Kidney (tissue), 14 donors: ENCODE measurements around the gene STK17B. TPM values are rescaled to one million over a fixed set of nuclear protein-coding genes. Genes with fewer than 3 reads are reported as not detected.

Experiments
- DNase-seq, 5 donors: peaks; one replicate each; pipeline ENCODE4 v3.0.0-alpha.2; 2013 to 2020
- FAIRE-seq: peaks from 2 replicates; lab custom pipeline; 2012; peaks lifted over from hg19 to GRCh38; lab: Jason Lieb, UNC
- H3K27ac ChIP-seq, 2 donors: one replicate each; pipeline ENCODE4 v1.7.0; 2013; ENCODE audit warnings: low read depth in 2 of 2, low read length in 2 of 2, inconsistent platforms in 1 of 2
- H3K27me3 ChIP-seq: one replicate; pipeline ENCODE4 v1.7.1; 2013; ENCODE audit warnings: low read length, inconsistent platforms; ENCODE audit not compliant: control insufficient read depth, insufficient read depth
- H3K36me3 ChIP-seq, 3 donors: one replicate each; pipeline versions ENCODE4 v1.7.0 to v1.7.1; 2013; ENCODE audit warnings: low read length in 3 of 3, control low read depth in 1 of 3, inconsistent platforms in 1 of 3; ENCODE audit not compliant: insufficient read depth in 3 of 3, control insufficient read depth in 2 of 3
- H3K4me1 ChIP-seq, 3 donors: one replicate each; pipeline versions ENCODE4 v1.7.0 to v1.7.1; 2013; ENCODE audit warnings: low read length in 3 of 3, inconsistent platforms in 1 of 3, low read depth in 1 of 3; ENCODE audit not compliant: control insufficient read depth in 2 of 3, insufficient read depth in 2 of 3
- H3K4me3 ChIP-seq, 3 donors: one replicate each; pipeline versions ENCODE4 v1.7.0 to v1.8.1; 2013; ENCODE audit warnings: low read length in 3 of 3, control low read depth in 1 of 3, inconsistent platforms in 1 of 3
- H3K9ac ChIP-seq, 3 donors: one replicate each; pipeline versions ENCODE4 v1.7.0 to v1.7.1; 2013; ENCODE audit warnings: low read length in 3 of 3, control low read depth in 1 of 3, inconsistent platforms in 1 of 3
- H3K9me3 ChIP-seq, 3 donors: one replicate each; pipeline versions ENCODE4 v1.7.0 to v1.7.1; 2013; ENCODE audit warnings: low read length in 3 of 3, control low read depth in 1 of 3, inconsistent platforms in 1 of 3; ENCODE audit not compliant: control insufficient read depth in 2 of 3, insufficient read depth in 1 of 3
- intact Hi-C: fragments of 100-400 bp; cut with DNase I; formaldehyde crosslinking; loops from one replicate; pipeline ENCODE4 v1.11.1; 2022
- polyA plus RNA-seq: library from polyadenylated mRNA; stranded (reverse); fragments of 350-450 nt; fragmentation: Illumina TruSeq; extraction: RNeasy Lipid Tissue Mini Kit (QIAGEN cat#74804); gene quantifications from one replicate; pipeline ENCODE4 v1.2.3, GENCODE V29; 2014; ENCODE audit warnings: low read depth, low replicate concordance; ENCODE audit not compliant: insufficient read depth
- total RNA-seq: library from RNA; stranded (reverse); fragmentation: NEBNext Ultra II Directional; extraction: Animal tissue kit (Norgen Biotek cat#: 25700); gene quantifications from one replicate; pipeline ENCODE4 v1.2.1, GENCODE V29; 2021
- TF ChIP-seq, protein P1 (sequence below): IDR thresholded peaks from 3 replicates; pipeline ENCODE4 v1.5.1; 2012; ENCODE audit warnings: mild to moderate bottlenecking, moderate library complexity, borderline replicate concordance; ENCODE audit not compliant: insufficient read depth; ENCODE audit errors: extremely low read depth
- donor health status: control.
- donor health status: control.
- donor health status: control.
- donor health status: control.
- donor health status: control.
- donor health status: DM: yes; HTN: yes; CAD: no.
- donor health status: Normal renal cell carcinoma (clear cell type).

The STK17B gene
- total and polyA plus RNA-seq, 2 donors from 2014 or later: 3.4 to 41.0 TPM

- Histone ChIP-seq H3K27me3 (no peaks in the 10 kb centered on the region), H3K4me1 (peaks cover 0 to 3% (median 0%) of the 10 kb centered on the region in 3 donors), H3K27ac (no peak overlapping the region), H3K9me3 (no peaks in the 10 kb centered on the region), H3K9ac (no peak overlapping the region), H3K36me3 (no peaks in the 10 kb centered on the region), H3K4me3 (no peak overlapping the region)
- intact Hi-C loops: no loop called here
- FAIRE-seq: no peak
- TF ChIP-seq, protein P1, sequence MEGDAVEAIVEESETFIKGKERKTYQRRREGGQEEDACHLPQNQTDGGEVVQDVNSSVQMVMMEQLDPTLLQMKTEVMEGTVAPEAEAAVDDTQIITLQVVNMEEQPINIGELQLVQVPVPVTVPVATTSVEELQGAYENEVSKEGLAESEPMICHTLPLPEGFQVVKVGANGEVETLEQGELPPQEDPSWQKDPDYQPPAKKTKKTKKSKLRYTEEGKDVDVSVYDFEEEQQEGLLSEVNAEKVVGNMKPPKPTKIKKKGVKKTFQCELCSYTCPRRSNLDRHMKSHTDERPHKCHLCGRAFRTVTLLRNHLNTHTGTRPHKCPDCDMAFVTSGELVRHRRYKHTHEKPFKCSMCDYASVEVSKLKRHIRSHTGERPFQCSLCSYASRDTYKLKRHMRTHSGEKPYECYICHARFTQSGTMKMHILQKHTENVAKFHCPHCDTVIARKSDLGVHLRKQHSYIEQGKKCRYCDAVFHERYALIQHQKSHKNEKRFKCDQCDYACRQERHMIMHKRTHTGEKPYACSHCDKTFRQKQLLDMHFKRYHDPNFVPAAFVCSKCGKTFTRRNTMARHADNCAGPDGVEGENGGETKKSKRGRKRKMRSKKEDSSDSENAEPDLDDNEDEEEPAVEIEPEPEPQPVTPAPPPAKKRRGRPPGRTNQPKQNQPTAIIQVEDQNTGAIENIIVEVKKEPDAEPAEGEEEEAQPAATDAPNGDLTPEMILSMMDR: no peak
- no peak for DNase-seq
Measured at GRCh38 chr2:196184921-196185320, 13.5 kb upstream of the STK17B start.

DNA sequence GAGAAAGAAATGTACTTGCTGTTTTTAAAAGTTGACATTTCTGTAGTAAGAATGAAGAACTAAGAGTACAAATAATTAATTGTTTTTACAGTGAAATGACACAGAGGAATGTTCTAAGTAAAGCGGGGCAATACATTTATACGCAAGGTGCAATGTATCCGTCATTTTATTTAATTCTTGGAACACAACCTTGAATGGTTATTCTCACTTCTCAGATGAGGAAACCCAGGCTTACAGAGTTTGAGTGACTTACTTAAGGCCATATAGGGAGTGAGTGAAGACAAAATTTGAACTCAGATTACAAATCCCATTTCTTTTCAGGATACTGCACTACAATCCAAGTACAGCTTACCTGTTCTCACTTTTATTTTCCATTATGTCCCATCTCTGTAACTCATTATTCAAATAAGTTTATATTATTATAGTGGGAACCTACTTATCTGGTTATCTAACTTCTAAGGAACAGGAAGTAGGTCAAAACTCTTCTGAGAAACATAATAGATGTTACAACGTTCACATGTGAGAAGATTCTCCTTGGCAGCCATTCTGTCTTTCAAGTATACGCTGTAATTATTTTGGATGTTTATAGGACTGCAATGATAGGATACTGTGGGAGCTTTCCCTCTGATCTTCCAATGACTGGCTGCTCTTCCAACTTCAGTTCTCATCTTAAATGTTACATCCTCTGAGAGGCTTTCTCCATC is 12.3 kb upstream of the STK17B start:
- Histone ChIP-seq H3K9me3 (no peaks in the 10 kb centered on the region), H3K36me3 (no peaks in the 10 kb centered on the region), H3K9ac (no peak overlapping the region), H3K4me1 (peaks cover 0 to 3% (median 0%) of the 10 kb centered on the region in 3 donors), H3K27me3 (no peaks in the 10 kb centered on the region), H3K27ac (no peak overlapping the region), H3K4me3 (no peak overlapping the region)
- intact Hi-C loops: no loop called here
- DNase-seq (no peak), FAIRE-seq (no peak)
- TF ChIP-seq, protein P1: no peak

GRCh38 chr2:196183172-196183473 is 11.7 kb upstream of the STK17B start:
- FAIRE-seq (no peak), DNase-seq (no peak)
- Histone ChIP-seq H3K4me1 (peaks cover 0 to 3% (median 0%) of the 10 kb centered on the region in 3 donors), H3K36me3 (no peaks in the 10 kb centered on the region), H3K27me3 (no peaks in the 10 kb centered on the region), H3K27ac (no peak overlapping the region), H3K9me3 (no peaks in the 10 kb centered on the region), H3K4me3 (no peak overlapping the region), H3K9ac (no peak overlapping the region)
- intact Hi-C loops: no loop called here
- TF ChIP-seq, protein P1: no peak
